ENCODE data around the gene PLPPR3.

Gene PLPPR3

DNA sequence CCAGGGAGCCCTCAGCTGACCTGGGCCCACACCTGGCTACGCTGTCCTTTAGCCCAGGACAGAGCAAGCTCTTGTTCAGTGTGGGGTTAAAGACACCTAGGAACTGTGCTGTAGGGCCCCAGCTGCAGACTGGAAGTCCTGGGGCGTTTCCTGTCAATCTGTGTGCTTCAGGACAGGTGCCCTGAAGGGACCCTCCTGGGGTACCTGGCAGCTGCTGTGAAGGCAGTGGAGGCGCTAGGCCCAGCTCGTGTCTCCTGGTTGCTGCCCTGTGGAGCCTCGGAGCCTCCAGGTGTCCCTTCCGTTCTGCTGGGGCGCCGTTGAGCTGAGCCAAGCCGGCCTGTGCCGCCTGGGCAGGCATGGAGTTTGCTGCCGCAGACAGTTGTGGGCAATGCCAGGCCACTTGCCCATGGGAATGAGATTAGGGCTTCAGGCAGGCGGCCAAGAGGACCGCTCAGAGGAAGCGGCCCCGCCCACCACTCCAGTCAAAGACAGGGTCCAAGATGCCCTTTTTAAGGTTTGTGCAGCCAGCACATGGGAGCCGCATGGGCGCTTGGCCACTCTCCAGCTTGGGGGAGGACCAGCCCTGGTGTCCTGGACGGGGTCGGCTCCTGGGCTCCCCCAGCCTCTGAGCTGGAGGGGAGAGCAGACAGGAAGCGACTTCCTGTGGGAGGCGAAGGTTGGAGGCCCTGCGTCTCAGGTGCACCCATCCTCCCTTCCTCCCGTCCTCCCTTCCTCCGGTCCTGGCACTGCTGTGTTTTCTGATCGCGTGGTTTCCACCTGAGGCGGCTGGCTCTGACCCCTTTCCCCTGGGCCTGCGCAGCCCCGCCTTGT lies 20.5 kb downstream of the PLPPR3 start:
- H3K4me3 ChIP-seq (ENCODE audit: low read depth, low read length) = no peak overlapping the region
- TF ChIP-seq, protein P1, sequence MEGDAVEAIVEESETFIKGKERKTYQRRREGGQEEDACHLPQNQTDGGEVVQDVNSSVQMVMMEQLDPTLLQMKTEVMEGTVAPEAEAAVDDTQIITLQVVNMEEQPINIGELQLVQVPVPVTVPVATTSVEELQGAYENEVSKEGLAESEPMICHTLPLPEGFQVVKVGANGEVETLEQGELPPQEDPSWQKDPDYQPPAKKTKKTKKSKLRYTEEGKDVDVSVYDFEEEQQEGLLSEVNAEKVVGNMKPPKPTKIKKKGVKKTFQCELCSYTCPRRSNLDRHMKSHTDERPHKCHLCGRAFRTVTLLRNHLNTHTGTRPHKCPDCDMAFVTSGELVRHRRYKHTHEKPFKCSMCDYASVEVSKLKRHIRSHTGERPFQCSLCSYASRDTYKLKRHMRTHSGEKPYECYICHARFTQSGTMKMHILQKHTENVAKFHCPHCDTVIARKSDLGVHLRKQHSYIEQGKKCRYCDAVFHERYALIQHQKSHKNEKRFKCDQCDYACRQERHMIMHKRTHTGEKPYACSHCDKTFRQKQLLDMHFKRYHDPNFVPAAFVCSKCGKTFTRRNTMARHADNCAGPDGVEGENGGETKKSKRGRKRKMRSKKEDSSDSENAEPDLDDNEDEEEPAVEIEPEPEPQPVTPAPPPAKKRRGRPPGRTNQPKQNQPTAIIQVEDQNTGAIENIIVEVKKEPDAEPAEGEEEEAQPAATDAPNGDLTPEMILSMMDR (IDR thresholded peaks at IDR 0.05; ENCODE audit: borderline replicate concordance, insufficient read depth, low read depth, low read length) = no peak

DNA sequence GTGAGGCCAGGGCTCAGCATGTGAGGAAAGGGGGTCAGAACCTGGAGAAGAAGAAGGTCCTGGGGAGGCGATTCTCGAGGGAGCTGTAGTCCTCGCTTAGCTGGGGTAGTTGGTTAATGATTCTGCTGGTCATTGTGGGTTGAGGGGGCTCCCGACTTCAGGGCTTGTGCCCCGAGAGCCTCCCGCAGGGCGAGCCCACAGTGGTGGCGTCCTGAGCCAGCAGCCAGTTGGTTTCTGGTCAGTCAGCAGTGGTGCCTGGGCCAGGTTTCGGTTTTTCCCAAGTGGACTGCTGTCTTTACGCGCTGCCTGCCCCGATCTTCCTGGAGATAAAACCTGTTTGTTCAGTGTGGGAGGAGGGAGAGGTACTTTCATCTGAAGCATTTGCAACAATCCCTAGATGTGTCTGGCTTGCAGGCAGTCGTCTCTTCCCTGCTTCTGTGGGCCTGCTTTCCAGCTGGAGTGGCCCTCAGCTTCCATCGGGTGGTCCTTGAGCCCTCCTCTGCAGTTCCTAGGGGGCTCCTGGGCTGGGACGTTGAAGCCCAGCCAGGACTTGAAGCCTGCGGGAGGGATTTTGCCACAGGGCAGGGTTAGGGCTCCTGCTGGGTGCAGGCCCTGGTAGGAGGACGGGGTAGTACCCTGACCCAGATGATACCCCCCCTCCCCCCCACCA lies 21.3 kb downstream of the PLPPR3 start:
- TF ChIP-seq, protein P1 (IDR thresholded peaks at IDR 0.05; ENCODE audit: borderline replicate concordance, insufficient read depth, low read depth, low read length) = no peak
- no peak overlapping the region for H3K4me3 ChIP-seq (ENCODE audit: low read depth, low read length)

DNA sequence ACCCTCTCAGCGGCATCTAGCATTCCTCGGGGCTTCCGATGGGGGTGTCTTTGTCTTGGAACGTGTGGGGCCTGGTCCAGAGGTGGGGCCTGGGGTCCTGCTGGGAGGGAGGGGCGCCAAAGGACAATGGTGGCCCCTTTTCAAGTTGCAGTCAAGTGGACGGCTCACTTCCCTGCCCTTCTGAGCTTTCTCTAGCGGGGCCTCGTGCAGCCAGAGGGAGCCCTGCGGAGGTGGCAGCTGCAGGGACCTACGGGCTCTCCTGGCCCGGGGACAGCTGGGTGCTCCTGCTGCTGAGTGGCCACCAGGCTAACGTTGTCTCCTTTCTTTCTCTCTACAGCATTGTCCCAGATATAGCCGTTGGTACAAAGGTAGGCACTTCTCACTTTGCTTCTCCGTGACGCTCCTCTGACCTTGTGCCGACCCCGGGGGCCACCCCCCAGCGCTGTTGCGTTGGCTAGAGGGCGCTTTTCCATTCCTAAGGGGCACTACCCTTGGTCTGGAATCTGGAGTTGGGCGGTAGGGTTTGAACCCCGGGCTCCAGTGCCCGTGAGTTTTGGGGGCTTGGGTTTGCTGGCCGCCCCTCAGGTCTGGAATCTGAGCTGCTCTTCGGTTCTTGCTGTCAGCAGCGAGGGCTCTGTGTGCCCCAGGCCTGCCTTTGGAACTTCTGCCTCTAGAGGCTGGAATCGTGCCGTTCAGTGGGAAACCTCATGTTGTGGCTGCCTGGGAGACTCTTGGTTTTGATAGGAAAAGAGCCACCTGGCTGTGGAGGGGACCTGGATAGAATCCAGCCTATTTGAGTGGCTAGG lies 22.5 kb downstream of the PLPPR3 start:
- H3K4me3 ChIP-seq (ENCODE audit: low read depth, low read length) = peak overlapping the region; percentile 92
- TF ChIP-seq, protein P1 (IDR thresholded peaks at IDR 0.05; ENCODE audit: borderline replicate concordance, insufficient read depth, low read depth, low read length) = 0 out of 2 replicates have a peak, but pooled peaks have one; percentile 8

DNA sequence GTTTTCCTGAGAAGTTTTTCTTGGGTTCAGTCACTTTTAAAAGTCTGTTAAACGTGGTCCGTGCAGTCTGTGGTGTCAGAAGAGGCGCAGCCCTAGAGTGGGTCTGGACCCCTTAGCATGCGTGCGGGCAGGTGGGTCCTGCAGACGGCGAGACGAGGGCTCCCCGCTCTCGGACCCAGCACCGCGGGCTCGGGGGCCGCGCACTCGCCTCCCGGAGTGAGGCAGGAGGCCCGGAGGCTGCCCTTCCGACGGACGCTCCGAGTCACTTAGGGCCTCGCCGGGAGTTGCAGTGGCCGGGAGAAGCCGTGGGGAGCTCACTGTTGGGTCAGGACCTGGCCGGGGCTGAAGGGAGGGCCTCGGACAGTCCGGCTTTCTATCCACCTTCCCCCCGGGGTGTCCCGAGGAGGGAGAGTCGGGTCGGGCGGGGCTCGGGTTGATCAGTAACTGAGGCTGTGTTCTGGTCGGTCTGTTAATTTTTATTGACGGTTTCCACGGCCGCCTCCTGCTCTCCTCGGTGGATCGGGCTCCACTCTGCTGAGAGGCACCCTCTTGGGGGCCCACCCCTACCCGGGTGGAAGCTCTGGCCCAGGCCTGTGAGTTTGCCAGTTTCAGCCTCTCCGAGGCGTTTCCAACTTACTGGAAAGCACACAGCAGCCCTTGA lies 23.2 kb downstream of the PLPPR3 start:
- TF ChIP-seq, protein P1 (IDR thresholded peaks at IDR 0.05; ENCODE audit: borderline replicate concordance, insufficient read depth, low read depth, low read length) = no peak
- H3K4me3 ChIP-seq (ENCODE audit: low read depth, low read length) = peak overlapping the region; percentile 92

DNA sequence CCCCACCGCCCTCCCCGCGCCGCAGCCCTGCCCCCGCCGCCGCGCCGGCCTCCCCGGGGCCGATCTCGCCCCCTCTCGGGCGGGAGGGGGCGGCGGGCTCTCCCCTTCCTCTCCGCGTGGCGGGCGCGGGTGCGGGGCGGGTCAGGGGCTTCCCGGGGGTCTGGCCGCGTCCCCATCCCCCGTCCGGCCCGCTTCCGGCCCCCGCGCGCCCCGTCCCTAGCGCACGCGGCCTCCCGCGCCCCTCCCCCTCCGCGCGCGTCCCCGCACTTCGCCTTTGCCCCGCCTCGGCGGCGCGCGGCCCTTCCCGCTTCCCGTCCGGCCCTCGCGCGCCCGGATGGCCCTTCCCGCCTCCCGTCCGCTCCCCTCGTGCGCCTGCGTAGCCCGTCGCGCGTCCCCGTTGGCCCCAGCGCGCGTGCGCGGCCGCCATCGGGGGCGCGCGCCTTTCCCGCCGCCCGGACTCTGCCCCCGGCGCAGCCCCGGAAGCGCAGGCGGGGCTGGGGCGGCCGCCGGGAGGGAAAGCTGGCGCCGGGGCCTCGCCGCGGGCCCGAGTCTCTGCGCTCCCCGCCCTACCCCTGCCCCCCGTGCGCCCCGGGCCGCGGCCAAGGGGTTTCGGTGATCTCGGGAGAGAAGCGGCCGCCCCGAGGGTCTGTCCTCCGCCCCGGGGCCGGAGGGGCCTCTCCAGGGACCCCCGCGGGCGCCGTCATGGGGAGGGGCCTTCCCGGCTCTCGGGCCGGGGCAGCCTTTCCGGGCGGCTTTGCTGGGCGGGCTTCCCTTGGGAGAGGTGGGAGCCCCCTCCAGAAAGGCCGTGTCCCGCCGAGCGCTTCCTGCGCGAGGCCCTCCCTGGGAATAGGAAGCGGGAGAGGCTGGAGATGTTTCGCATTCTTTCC lies 24.0 kb downstream of the PLPPR3 start:
- H3K4me3 ChIP-seq (ENCODE audit: low read depth, low read length) = peak overlapping the region; percentile 92
- TF ChIP-seq, protein P1 (IDR thresholded peaks at IDR 0.05; ENCODE audit: borderline replicate concordance, insufficient read depth, low read depth, low read length) = no peak

All from GM12875 (cell line).